CD14-positive monocyte (primary cell): ENCODE results near the gene BHLHE23. TPM values are rescaled to one million over a fixed set of nuclear protein-coding genes. Genes with fewer than 3 reads are reported as not detected.

Source experiments
- DNase-seq, 3 donors: peaks; one replicate each; pipeline ENCODE4 v3.0.0-alpha.2; 2011 to 2022
- H2AFZ ChIP-seq: 2 replicates; pipeline ENCODE4 v1.6.0; 2012; ENCODE audit warnings: mild to moderate bottlenecking, low read depth, low read length, inconsistent platforms; ENCODE audit not compliant: insufficient read depth, poor library complexity, severe bottlenecking
- H3K27ac ChIP-seq, 2 donors: 1 replicate in 1 of 2; 2 replicates in 1 of 2; pipeline ENCODE4 v1.5.1; 2012 to 2013; ENCODE audit warnings: low read length in 2 of 2, control low read depth in 1 of 2, inconsistent platforms in 1 of 2, low read depth in 1 of 2, mild to moderate bottlenecking in 1 of 2
- H3K27me3 ChIP-seq, 2 donors: one replicate each; pipeline versions ENCODE4 v1.6.0 to v1.6.1; 2011 to 2013; ENCODE audit warnings: low read length in 2 of 2; ENCODE audit not compliant: control insufficient read depth in 2 of 2, insufficient read depth in 2 of 2
- H3K36me3 ChIP-seq, 2 donors: replicated peaks in 1 of 2; 1 replicate in 1 of 2; 2 replicates in 1 of 2; pipeline versions ENCODE4 v1.5.1 to v1.6.1; 2012 to 2013; ENCODE audit warnings: low read length in 2 of 2, control low read depth in 1 of 2, inconsistent platforms in 1 of 2, mild to moderate bottlenecking in 1 of 2; ENCODE audit not compliant: insufficient read depth in 2 of 2, control insufficient read depth in 1 of 2
- H3K4me1 ChIP-seq, 2 donors: 1 replicate in 1 of 2; 2 replicates in 1 of 2; pipeline versions ENCODE4 v1.5.1 to v1.6.1; 2012 to 2013; ENCODE audit warnings: low read length in 2 of 2, control low read depth in 1 of 2, inconsistent platforms in 1 of 2, mild to moderate bottlenecking in 1 of 2, moderate library complexity in 1 of 2; ENCODE audit not compliant: insufficient read depth in 2 of 2, control insufficient read depth in 1 of 2
- H3K4me2 ChIP-seq: replicated peaks from 2 replicates; pipeline ENCODE3; 2012; ENCODE audit warnings: low read length, moderate library complexity, mild to moderate bottlenecking; ENCODE audit not compliant: poor library complexity, severe bottlenecking; ENCODE audit errors: extremely low read depth
- H3K4me3 ChIP-seq, 3 experiments: fragments of 200-600 bp in 1 of 3; sonication (generic) in 1 of 3; replicated peaks in 1 of 3; 1 replicate in 2 of 3; 2 replicates in 1 of 3; pipeline ENCODE4 v1.5.1; 2011 to 2013; ENCODE audit warnings: low read length in 3 of 3, mild to moderate bottlenecking in 3 of 3, control low read depth in 2 of 3, low read depth in 2 of 3, inconsistent platforms in 1 of 3, moderate library complexity in 1 of 3
- H3K79me2 ChIP-seq: 2 replicates; pipeline ENCODE4 v1.6.0; 2012; ENCODE audit warnings: mild to moderate bottlenecking, control low read depth, inconsistent platforms, low read length, moderate library complexity; ENCODE audit not compliant: insufficient read depth
- H3K9ac ChIP-seq: 2 replicates; pipeline ENCODE4 v1.6.0; 2017; ENCODE audit warnings: low read length, mild to moderate bottlenecking; ENCODE audit not compliant: insufficient read depth, poor library complexity, severe bottlenecking
- H3K9me3 ChIP-seq, 2 donors: replicated peaks in 1 of 2; 1 replicate in 1 of 2; 2 replicates in 1 of 2; pipeline versions ENCODE4 v1.5.1 to v1.6.1; 2012 to 2013; ENCODE audit warnings: low read length in 2 of 2, control low read depth in 1 of 2; ENCODE audit not compliant: control insufficient read depth in 1 of 2, insufficient read depth in 1 of 2
- H4K20me1 ChIP-seq: 2 replicates; pipeline ENCODE4 v1.6.0; 2012; ENCODE audit warnings: mild to moderate bottlenecking, low read length, control low read depth, moderate library complexity; ENCODE audit not compliant: insufficient read depth
- H3K27ac Mint-ChIP-seq, 7 donors: one replicate each; pipeline ENCODE4 v1.8.0; 2020; ENCODE audit warnings: mild to moderate bottlenecking in 7 of 7, mixed read lengths in 7 of 7, moderate library complexity in 6 of 7, inconsistent platforms in 2 of 7
- H3K27me3 Mint-ChIP-seq, 3 donors: one replicate each; pipeline ENCODE4 v1.8.0; 2021 to 2022; ENCODE audit warnings: low read depth in 3 of 3, mild to moderate bottlenecking in 3 of 3, mixed read lengths in 3 of 3, moderate library complexity in 3 of 3, inconsistent platforms in 1 of 3
- H3K36me3 Mint-ChIP-seq, 2 donors: one replicate each; pipeline ENCODE4 v1.8.0; 2020; ENCODE audit warnings: mixed read lengths in 2 of 2, inconsistent platforms in 1 of 2, mild to moderate bottlenecking in 1 of 2
- H3K4me1 Mint-ChIP-seq: one replicate; pipeline ENCODE4 v1.8.0; 2020; ENCODE audit warnings: mild to moderate bottlenecking, mixed read lengths
- H3K4me3 Mint-ChIP-seq, 2 donors: one replicate each; pipeline ENCODE4 v1.8.0; 2020; ENCODE audit warnings: mild to moderate bottlenecking in 2 of 2, mixed read lengths in 2 of 2, moderate library complexity in 1 of 2
- H3K9me3 Mint-ChIP-seq, 7 donors: one replicate each; pipeline ENCODE4 v1.8.0; 2020 to 2022; ENCODE audit warnings: mixed read lengths in 7 of 7, mild to moderate bottlenecking in 6 of 7, moderate library complexity in 6 of 7, inconsistent platforms in 2 of 7
- WGBS: methylation state at CpG from one replicate; pipeline ENCODE4 v1.1.5; 2013; ENCODE audit warnings: missing lambda C conversion rate; ENCODE audit not compliant: insufficient coverage; 5-methylcytosine and 5-hydroxymethylcytosine counted together
- intact Hi-C, 2 donors: fragments of 100-400 bp; cut with micrococcal nuclease; formaldehyde crosslinking; loops; one replicate each; pipeline versions ENCODE4 v1.15.0 to v1.15.1; 2023
- polyA plus RNA-seq, 3 donors: library from polyadenylated mRNA; depleted of rRNA in 1 of 3; unstranded in 2 of 3; stranded (reverse) in 1 of 3; fragments of 300-500 nt in 2 of 3; fragments of >200 nt in 1 of 3; fragmentation: Illumina TruSeq in 2 of 3; gene quantifications; 1 replicate in 2 of 3; 2 replicates in 1 of 3; pipeline ENCODE4 v1.2.3, GENCODE V29; 2012 to 2021
- TF ChIP-seq, protein P1 (sequence below): fragments of 200-600 bp; IDR thresholded peaks from one replicate; pipeline ENCODE4 v1.8.0; 2022; ENCODE audit warnings: antibody characterized with exemption, mild to moderate bottlenecking

Gene BHLHE23
- polyA plus RNA-seq, 3 donors: not detected

DNA sequence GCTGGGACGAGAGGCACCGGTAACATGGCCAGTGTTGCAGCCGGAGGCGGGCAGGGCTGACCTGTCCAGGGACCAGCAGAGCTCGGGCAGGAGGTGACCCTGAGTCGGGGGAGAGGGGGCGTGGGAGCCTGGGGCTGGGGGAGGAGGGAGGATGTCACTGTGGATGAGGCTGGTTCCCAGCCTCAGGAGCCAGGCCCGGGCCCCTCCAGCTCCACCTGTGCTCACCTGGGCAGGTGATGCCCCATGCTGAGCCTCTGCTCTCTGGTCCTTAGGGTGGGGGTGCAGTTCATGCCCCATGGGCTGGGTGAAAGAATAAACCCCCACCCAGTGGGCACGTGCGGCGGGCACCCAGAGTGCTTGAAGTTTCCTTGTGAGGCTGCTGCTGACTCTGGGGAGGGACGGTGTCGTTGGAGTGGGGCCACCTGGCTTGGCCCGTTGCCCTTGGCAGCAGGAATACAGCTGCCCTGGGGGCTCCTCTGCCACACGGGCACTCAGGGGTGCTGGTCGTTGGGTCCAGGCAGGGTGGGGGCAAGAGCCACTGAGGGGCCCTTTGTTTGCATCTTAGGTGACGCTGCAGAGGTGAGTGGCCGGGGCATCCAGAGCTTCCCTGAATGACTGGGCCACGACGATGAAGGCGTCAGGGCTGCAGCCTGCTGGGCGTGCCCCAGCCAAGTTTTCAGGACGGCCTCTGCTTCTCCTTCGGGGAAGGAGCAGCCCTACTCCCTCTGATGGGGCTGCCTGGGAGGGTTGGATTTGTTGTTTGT lies 24.7 kb upstream of the BHLHE23 start:
- H3K9me3 Mint-ChIP-seq: peaks cover 0 to 11% (median 0%) of the 10 kb centered on the region in 7 donors
- H3K9me3 ChIP-seq: no peaks in the 10 kb centered on the region
- H3K27me3 ChIP-seq: peaks cover 0 to 47% of the 10 kb centered on the region in 2 donors
- H3K36me3 Mint-ChIP-seq: no peaks in the 10 kb centered on the region
- peaks cover 10% of the 10 kb centered on the region for H3K4me1 Mint-ChIP-seq
- peak overlapping the region in 1 of 2 donors; percentile 8 for H3K4me3 Mint-ChIP-seq
- intact Hi-C loops: no loop called here
- H3K4me3 ChIP-seq: no peak overlapping the region
- H2AFZ ChIP-seq: no peak overlapping the region
- no peak overlapping the region for H3K4me2 ChIP-seq
- H3K4me1 ChIP-seq: peaks cover 0 to 5% of the 10 kb centered on the region in 2 donors
- no peaks in the 10 kb centered on the region for H4K20me1 ChIP-seq
- 74% methylated on average over 24 of the region's 24 CpGs for WGBS
- TF ChIP-seq, protein P1, sequence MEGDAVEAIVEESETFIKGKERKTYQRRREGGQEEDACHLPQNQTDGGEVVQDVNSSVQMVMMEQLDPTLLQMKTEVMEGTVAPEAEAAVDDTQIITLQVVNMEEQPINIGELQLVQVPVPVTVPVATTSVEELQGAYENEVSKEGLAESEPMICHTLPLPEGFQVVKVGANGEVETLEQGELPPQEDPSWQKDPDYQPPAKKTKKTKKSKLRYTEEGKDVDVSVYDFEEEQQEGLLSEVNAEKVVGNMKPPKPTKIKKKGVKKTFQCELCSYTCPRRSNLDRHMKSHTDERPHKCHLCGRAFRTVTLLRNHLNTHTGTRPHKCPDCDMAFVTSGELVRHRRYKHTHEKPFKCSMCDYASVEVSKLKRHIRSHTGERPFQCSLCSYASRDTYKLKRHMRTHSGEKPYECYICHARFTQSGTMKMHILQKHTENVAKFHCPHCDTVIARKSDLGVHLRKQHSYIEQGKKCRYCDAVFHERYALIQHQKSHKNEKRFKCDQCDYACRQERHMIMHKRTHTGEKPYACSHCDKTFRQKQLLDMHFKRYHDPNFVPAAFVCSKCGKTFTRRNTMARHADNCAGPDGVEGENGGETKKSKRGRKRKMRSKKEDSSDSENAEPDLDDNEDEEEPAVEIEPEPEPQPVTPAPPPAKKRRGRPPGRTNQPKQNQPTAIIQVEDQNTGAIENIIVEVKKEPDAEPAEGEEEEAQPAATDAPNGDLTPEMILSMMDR: no peak
- H3K27ac ChIP-seq: no peak overlapping the region
- no peak for DNase-seq
- H3K27me3 Mint-ChIP-seq: peaks cover 43 to 85% (median 49%) of the 10 kb centered on the region in 3 donors
- H3K79me2 ChIP-seq: no peaks in the 10 kb centered on the region
- H3K27ac Mint-ChIP-seq: peak overlapping the region in 2 of 7 donors; percentile 4 to 42
- no peaks in the 10 kb centered on the region for H3K36me3 ChIP-seq
- no peak overlapping the region for H3K9ac ChIP-seq

DNA sequence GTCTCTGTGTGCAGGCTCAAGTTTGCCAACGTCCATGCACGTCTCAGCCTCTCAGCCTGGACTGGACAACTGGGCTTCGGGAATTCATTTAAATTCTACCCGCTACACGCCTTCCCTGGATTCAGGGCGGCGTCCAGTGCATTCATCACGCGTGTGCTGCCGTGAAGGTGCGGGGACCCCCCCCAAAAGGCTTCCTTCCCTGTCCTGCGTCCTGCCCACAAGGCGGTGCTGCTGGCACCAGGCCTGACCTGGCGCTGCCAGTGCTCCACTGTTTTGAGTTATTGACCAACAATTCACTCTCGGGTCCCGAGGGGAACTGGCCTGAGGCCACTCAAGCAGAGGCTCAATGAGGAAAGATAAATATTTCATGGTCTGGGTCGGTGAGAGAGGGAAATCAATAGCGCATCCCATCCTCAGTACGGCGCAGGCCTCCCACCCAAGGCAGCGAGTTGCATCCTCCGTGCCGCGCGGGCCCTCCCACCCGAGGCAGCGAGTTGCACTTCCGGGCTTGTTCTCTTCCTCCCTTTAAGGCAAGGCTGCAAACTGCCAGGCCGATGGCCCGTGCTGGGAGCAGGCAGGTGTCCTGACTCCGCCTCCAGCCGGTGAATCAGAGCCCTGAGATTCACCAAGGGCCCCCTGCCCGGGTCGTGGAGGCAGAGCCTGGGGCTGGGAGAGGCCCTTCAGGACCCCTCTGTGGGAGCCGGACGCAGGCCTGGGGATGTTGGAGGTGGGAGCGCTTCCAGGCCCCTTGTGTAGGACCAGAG lies 22.8 kb upstream of the BHLHE23 start:
- Histone ChIP-seq H3K79me2 (no peaks in the 10 kb centered on the region), H4K20me1 (no peaks in the 10 kb centered on the region), H3K36me3 (no peaks in the 10 kb centered on the region), H3K9ac (no peak overlapping the region), H3K4me2 (no peak overlapping the region), H3K9me3 (no peaks in the 10 kb centered on the region), H3K27ac (no peak overlapping the region), H3K27me3 (peaks cover 0 to 63% of the 10 kb centered on the region in 2 donors), H3K4me1 (peaks cover 0 to 5% of the 10 kb centered on the region in 2 donors), H3K4me3 (no peak overlapping the region), H2AFZ (no peak overlapping the region)
- no peak for DNase-seq
- Mint-ChIP-seq H3K27me3 (peaks cover 51 to 91% (median 59%) of the 10 kb centered on the region in 3 donors), H3K9me3 (peaks cover 0 to 13% (median 0%) of the 10 kb centered on the region in 7 donors), H3K4me3 (peak overlapping the region in 1 of 2 donors; percentile 75), H3K36me3 (no peaks in the 10 kb centered on the region), H3K27ac (no peak overlapping the region), H3K4me1 (peaks cover 10% of the 10 kb centered on the region)
- TF ChIP-seq, protein P1: no peak
- intact Hi-C loops: no loop called here
- WGBS: 62% methylated on average over 37 of the region's 37 CpGs
